ENCODE results near the gene EFCAB10. TPM values are rescaled to one million over a fixed set of nuclear protein-coding genes. Genes with fewer than 3 reads are reported as not detected.

The EFCAB10 gene
- total RNA-seq, 1 experiment from 2014 or later, result not detected

- DNase-seq (ENCODE audit: low spot score), result no peak
- H3K27me3 ChIP-seq (replicated peaks; ENCODE audit: insufficient read depth, low read depth, low read length, poor library complexity), result no peaks in the 10 kb centered on the region
- peaks cover 36% of the 10 kb centered on the region for H3K36me3 ChIP-seq (ENCODE audit: insufficient read depth, low read length, poor library complexity, severe bottlenecking)
- H3K4me3 ChIP-seq (ENCODE audit: low read depth, low read length, poor library complexity, severe bottlenecking), result no peak overlapping the region
- TF ChIP-seq EZH2 (IDR thresholded peaks at IDR 0.05; ENCODE audit: borderline replicate concordance, low read depth, low read length, poor library complexity, severe bottlenecking) (no peak), CTCF (conservative IDR thresholded peaks at IDR 0.05; ENCODE audit: low read depth, low read length) (no peak)
- no peaks in the 10 kb centered on the region for H3K9me3 ChIP-seq (ENCODE audit: low read depth, low read length, poor library complexity, severe bottlenecking)
- intact Hi-C loops (cut with micrococcal nuclease; ENCODE audit: unreplicated experiment), result no loop called here
- ChIA-PET CTCF (no interaction called here), POLR2A (ENCODE audit: low non-redundant PET) (no interaction called here)
- H3K4me1 ChIP-seq (ENCODE audit: insufficient read depth, low read length, poor library complexity, severe bottlenecking), result no peaks in the 10 kb centered on the region
- no peak overlapping the region for H3K27ac ChIP-seq (ENCODE audit: low read depth, low read length, poor library complexity, severe bottlenecking)
- BruUV-seq (replicated peaks), result no TSS peak
These were observed 31.5 kb upstream of the EFCAB10 start for GRCh38 chr7:105612806-105613205.

- Histone ChIP-seq H3K4me3 (ENCODE audit: low read depth, low read length, poor library complexity, severe bottlenecking) (no peak overlapping the region), H3K9me3 (ENCODE audit: low read depth, low read length, poor library complexity, severe bottlenecking) (no peaks in the 10 kb centered on the region), H3K27ac (ENCODE audit: low read depth, low read length, poor library complexity, severe bottlenecking) (no peak overlapping the region), H3K36me3 (ENCODE audit: insufficient read depth, low read length, poor library complexity, severe bottlenecking) (peaks cover 32% of the 10 kb centered on the region), H3K27me3 (replicated peaks; ENCODE audit: insufficient read depth, low read depth, low read length, poor library complexity) (no peaks in the 10 kb centered on the region), H3K4me1 (ENCODE audit: insufficient read depth, low read length, poor library complexity, severe bottlenecking) (no peaks in the 10 kb centered on the region)
- ChIA-PET CTCF (no interaction called here), POLR2A (ENCODE audit: low non-redundant PET) (no interaction called here)
- BruUV-seq (replicated peaks), result no TSS peak
- intact Hi-C loops (cut with micrococcal nuclease; ENCODE audit: unreplicated experiment), result no loop called here
- DNase-seq (ENCODE audit: low spot score), result no peak
- no peak for TF ChIP-seq CTCF (conservative IDR thresholded peaks at IDR 0.05; ENCODE audit: low read depth, low read length)
- no peak for TF ChIP-seq EZH2 (IDR thresholded peaks at IDR 0.05; ENCODE audit: borderline replicate concordance, low read depth, low read length, poor library complexity, severe bottlenecking)
These were observed 30.8 kb upstream of the EFCAB10 start for GRCh38 chr7:105611856-105612775.

- Histone ChIP-seq H3K36me3 (ENCODE audit: insufficient read depth, low read length, poor library complexity, severe bottlenecking) (peaks cover 25% of the 10 kb centered on the region), H3K9me3 (ENCODE audit: low read depth, low read length, poor library complexity, severe bottlenecking) (no peaks in the 10 kb centered on the region), H3K4me3 (ENCODE audit: low read depth, low read length, poor library complexity, severe bottlenecking) (no peak overlapping the region), H3K4me1 (ENCODE audit: insufficient read depth, low read length, poor library complexity, severe bottlenecking) (no peaks in the 10 kb centered on the region), H3K27me3 (replicated peaks; ENCODE audit: insufficient read depth, low read depth, low read length, poor library complexity) (no peaks in the 10 kb centered on the region), H3K27ac (ENCODE audit: low read depth, low read length, poor library complexity, severe bottlenecking) (no peak overlapping the region)
- ChIA-PET CTCF (no interaction called here), POLR2A (ENCODE audit: low non-redundant PET) (no interaction called here)
- intact Hi-C loops (cut with micrococcal nuclease; ENCODE audit: unreplicated experiment), result no loop called here
- no TSS peak for BruUV-seq (replicated peaks)
- no peak for TF ChIP-seq EZH2 (IDR thresholded peaks at IDR 0.05; ENCODE audit: borderline replicate concordance, low read depth, low read length, poor library complexity, severe bottlenecking)
- no peak for TF ChIP-seq CTCF (conservative IDR thresholded peaks at IDR 0.05; ENCODE audit: low read depth, low read length)
- no peak for DNase-seq (ENCODE audit: low spot score)
These were observed 29.1 kb upstream of the EFCAB10 start for GRCh38 chr7:105610165-105610930.
